NCI-H2107 treated with DMSO at 0.1 percent for 48 hours (cell line): Measurements from ENCODE around the gene FCER2.

Source experiments
- DNase-seq: peaks from one replicate; lab custom pipeline; 2025; ENCODE audit not compliant: unreplicated experiment; lab: John Stamatoyannopoulos, UW

FCER2 gene

DNA sequence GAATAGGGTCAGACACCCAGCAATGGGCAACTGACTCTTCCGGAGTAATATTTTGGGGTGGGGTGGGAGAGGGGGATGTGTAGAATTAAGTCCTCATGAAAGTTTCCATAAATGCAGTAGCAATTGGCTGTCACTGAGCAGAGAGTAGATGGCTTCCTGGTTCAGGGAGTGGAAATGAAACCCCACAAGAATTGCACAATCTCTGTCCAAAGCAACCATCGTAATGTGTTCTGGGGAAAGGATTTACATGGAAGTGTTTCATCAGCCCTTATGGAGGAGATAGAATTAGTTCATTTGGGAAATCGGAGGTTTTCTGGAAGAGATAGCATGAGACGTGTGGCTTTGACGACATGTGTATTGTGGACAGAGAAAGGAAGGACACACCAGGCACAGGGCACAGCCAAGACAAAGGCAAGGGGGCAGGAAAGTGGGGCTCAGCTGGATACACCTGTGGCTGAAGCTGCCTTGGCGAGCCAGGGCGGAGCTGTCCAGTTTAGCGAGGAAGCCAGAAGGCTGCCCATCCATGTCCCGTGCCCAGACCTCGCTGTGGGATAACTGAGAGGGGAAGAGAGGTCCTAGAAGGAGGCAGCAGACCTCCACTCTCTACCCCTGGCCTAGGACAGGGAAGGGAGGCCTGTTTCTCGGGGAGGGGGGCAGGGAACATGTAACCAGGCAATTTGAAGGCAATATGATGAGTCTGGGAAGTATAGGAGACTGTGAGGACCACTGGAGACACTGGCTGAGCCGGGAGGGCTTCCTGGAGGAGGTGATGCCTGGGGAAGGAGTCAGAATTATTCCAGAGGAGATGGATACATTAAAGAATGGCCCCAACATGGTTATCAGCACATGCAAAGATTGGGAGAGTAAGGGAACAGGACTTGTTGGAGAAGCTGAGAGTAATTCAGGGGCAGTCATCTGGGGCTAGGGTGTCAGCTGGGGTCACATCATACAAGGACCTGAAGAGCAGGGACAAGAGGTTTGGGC lies 32.6 kb upstream of the FCER2 start:
- DNase-seq, result no peak

DNA sequence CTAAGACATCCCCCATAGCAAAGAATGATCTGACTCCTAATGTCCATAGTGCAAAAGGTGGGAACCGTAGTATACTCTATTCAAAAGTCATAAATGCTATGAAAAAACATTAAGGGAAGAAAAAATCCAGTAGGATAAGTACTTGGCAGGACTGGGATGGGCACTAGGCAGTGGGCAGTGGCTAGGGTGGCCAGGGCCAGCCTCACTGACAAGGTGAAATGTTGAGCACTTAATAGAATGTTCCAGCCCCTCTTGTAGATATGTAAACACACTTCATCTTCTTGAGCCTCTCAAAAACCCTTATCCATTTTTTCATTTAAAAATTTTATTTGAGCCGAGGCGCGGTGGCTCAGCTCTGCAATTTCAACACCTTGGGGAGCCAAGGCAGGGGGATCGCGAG lies 31.4 kb upstream of the FCER2 start:
- DNase-seq, result no peak

DNA sequence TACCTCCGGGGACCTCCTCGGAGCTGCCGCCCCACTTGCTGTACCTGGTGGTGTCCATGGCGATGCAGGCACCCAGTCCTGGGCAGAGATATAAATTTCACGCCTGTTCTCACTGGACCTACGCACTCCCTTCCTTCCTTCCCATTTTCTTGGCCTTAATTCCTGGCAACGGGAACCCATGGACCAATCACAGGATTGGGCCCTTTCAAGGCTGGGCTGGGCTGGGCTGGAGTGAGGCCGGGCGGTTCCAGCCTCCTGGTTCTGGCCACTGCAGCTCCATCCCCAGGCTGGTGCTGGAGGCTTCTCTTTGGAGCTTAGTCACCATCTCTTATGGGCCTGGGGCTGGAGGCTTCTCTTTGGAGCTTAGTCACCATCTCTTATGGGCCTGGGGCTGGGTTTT lies 30.1 kb upstream of the FCER2 start, which contains the start of gene CLEC4G:
Gene CLEC4G, minus strand, starts transcription at position 66 of the 400 bp plus-strand sequence. Its CDS starts 8 bp downstream, at position 58.
- no peak for DNase-seq

DNA sequence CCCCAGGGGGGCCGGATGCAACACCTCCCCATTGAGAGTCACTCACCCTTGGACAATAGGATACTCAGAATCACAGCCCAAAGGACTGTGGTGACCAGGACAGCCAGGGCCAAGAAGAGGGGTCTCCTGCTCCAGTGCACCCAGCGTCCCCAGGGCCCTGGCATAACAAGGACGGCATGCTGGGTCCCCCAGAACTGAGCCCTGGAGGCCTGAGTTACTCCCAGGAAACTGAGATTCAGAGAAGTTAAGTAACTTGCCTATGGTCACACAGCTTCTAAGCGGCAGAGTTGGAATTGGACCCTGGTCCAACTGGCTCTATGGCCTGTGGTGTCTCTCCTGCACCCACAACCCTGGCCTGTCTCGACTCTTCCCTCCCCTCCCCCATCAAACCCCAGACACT lies 29.7 kb upstream of the FCER2 start:
- DNase-seq, result no peak

DNA sequence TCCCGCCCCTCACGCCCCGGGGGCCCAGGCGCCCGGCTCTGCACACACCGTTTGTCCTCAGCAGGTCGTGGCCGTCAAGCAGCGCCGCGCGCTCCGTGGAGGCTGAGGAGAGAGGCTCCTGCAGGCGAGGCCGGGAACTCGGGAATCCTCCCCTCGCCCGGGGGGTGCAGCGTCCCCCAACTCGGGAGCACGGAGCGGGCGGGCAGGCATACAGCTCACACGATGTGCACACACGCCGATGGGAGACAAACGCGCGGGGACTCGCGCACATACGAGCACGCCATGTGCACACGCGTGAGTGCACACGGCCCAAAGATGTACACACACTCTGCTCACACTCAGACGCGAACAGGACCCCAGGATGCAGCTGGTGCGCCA lies 29.3 kb upstream of the FCER2 start:
- no peak for DNase-seq

DNA sequence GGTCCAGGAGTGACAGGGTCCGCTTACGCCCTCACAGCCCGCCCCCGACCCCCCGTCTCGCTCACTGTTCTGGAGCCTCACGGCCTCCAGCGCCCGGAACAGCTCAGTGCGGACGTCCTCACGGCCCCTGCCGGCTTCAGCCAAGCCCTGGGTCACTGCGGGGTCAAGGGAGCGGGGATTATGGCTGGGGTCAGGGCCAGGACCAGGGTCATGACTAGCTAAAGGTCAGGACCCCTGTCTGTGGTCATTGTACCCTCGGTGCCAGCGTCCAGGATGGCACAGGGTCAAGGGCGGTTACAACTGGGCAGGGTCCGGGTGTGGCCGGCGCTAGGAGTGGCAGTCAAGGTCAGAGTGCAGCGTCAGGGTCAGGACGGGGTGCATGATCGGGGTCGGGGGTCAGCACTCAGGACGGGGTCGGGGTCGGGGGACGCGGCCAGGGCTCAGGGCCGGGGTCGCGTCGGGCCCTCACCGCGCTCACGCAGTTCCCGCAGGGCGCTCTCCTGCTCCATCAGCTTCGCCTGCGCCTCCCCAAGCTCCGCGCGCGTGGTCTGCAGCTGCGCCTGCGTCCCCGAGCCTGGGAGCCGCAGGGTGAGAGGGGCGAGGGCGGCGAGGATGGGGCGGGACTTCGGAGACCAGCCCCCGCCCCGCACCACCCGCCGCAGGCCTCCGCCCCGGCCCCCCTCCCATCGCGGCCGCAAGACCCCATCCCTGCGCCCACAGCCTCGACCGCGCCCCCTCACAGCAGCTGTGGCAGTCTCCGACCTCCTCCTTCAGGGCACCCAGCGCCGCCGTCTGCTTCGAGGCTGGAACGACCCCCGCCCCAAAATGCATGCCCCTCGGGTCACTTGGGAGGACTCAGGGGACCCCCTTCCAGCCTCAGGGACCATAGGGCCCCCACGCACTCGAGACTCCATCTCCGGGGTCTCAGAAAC lies 28.6 kb upstream of the FCER2 start:
- DNase-seq, result no peak

DNA sequence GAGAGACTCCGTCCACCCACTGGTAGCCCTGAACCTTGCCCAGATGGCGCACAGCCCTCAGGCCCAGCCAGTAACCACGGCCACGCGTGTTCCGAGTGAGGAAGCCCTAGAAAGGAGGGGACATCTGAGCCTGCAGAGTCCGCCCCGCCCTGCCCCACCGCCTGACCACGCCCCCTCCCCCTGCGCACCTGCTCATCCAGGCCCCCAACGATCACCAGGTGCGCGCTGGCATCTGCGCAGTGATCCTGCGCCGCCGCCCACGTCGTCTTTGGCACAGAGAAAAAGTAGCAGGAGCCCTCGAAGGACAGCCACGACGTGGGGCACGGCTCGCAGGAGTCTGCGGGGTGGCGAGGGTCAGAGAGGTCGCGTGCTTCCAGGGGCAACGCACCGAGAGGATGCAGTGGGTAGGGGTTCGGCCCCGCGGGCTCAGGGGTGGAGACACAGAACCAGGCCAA lies 27.9 kb upstream of the FCER2 start:
- no peak for DNase-seq

DNA sequence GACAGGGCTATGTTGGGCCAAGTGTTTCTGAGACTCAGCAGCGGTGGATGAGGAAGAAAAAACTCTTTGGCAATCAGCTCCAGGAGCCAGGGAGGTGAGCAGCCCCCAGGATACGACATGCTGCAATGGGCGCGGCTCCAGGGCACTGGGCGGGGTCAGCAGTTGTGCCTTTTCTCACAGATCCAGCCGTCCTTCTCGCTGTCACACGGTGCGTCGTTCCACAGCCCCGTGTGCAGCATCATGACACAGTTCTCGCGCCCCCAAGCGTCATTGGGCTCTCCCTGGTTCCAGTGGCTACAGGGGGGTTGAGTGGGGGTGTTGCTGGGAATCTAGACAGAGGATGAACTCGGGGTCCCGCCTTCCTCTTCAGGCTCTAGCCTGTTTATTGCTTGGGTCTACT lies 27.3 kb upstream of the FCER2 start:
- DNase-seq, result no peak

DNA sequence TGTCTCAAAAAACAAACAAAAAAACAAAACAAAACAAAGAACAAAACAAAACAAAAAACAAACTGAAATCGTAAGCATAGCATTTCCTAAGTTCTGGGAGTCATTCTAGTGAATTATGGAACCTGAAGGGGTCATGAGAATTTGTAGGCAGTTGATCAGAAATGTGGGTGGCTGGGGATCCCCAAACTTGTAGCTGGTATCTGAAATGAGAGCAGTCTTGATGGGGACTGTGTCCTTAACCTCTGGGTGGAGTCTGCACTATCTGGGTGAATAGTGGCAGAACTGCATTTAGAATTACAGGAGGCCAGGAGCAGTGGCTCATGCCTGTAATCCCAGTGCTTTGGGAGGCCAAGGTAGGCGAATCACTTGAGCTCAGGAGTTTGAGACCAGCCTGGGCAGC lies 23.9 kb upstream of the FCER2 start:
- DNase-seq, result no peak

DNA sequence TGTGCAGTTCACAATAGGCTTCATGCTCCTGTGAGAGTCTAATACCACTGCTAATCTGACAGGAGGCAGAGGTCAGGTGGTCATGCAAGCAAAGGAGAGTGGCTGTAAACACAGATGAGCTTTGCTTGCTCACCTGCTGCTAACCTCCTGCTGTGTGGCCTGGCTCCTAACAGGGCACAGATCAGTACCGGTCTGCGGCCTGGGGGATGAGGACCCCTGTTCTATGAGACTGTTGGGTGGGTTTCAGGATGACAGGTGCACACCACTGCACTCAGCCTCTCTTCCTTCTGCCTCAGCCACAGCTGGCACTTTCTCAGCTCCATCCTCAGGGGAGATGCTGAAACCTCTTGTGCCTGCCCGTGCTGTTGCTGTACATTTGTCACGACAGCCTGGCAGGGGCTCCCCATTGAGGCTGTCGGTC lies 20.3 kb upstream of the FCER2 start:
- DNase-seq, result no peak

DNA sequence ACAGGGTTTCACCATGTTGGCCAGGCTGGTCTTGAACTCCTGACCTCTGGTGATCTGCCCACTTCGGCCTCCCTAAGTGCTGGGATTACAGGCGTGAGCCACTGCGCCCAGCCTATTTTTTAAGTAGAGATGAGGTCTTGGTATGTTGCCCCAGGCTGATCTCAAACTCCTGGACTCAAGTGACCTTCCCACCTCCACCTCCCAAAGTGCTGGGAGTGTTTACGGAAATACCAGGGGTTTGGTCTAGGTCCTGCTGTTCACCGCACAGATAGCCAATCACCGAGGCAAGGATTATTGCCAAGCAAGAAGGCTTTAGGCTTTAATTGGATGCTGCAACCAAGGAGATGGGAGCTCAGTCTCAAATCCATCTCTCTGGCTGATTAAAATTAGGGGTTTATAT lies 18.4 kb upstream of the FCER2 start:
- DNase-seq, result no peak

DNA sequence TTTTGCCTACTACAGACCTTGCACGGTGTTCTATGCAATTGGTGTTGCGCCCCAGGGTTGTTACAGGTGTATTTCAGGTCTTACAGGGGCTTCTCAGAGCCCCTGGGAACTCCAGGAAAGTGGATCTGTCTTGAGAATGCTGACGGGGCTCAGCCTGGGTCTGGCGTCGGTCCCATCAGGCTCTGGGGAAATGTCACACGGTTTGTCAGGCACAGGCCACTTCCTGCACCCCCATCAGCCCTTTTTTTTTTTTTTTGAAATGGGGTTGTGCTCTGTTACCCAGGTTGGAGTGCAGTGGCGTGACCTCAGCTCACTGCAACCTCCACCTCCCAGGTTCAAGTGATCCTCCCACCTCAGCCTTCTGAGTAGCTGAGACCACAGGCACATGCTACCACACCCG lies 16.7 kb upstream of the FCER2 start:
- DNase-seq, result no peak

DNA sequence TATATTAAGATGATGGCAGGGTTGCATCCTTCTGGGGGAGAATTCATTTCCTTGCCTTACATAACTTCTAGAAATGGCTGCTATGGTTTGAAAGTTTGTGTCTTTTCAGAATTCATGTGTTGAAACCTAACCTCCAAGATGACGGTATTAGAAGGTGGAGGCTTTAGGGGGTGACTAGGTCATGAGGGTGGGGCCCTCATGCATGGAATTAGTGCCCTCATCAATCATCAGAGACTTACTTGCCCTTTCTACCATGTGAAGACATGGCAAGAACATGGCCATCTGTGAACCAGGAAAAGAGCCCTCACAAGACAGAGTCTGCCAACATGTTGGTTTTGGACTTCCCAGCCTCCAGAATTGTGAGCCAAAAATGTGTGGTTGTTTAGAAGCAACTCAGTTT lies 14.8 kb upstream of the FCER2 start:
- no peak for DNase-seq

DNA sequence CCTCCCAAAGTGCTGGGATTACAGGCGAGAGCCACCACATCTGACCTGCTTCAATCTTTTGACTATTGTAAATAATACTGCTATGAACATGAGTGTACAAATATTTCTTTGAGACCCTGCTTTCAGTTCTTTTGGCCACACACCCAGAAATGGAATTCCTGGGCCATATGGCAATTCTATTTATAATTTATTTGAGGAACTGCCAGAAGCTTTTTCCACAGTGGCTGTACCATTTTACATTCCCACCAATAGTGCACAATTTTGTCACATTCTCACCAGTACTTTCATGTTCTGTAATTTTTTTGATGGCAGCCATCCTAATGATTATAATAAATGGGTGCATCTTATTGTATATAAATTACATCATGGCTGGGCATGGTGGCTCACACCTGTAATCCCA lies 13.7 kb upstream of the FCER2 start:
- no peak for DNase-seq

DNA sequence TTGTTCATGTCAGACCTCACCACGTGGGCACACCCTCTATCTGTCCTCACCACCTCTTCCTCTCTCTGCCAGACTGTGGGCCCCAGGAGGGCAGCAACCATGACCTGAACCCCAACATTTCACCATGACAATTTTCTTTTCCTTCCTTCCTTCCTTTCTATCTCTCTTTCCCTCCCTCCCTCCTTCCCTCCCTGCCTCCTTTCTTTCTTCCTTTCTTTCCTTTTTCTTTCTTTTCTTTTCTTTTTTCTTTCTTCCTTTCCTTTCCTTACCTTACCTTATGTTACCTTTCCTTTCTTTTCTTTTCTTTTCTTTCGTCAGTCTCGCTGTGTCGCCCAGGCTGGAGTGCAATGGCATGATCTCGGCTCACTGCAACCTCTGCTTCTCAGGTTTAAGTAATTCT lies 8.7 kb upstream of the FCER2 start:
- no peak for DNase-seq

DNA sequence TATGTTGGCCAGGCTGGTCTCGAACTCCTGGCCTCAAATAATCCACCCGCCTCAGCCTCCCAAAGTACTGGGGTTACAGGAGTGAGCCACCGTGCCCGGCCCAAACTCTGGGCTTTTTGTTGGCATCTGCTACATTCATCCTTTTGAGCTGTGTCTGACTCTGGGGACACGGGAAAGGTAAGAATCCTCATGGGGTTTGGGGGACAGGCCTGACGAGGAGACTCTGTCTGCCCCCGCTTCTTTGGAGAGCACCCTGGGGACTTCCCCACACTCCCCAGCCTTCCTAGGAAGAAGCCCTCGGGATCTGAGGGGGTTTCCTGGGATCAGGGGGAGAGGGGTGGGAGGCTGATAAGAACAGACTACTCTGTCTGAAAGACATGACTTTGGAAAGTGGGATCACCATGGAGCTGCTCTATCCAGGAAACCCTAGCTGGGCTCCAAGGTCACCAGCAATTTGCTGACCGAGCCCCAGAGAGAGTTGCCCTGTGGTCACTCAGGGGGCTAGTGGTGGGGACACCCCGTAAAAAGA lies 8.1 kb upstream of the FCER2 start:
- DNase-seq, result no peak

DNA sequence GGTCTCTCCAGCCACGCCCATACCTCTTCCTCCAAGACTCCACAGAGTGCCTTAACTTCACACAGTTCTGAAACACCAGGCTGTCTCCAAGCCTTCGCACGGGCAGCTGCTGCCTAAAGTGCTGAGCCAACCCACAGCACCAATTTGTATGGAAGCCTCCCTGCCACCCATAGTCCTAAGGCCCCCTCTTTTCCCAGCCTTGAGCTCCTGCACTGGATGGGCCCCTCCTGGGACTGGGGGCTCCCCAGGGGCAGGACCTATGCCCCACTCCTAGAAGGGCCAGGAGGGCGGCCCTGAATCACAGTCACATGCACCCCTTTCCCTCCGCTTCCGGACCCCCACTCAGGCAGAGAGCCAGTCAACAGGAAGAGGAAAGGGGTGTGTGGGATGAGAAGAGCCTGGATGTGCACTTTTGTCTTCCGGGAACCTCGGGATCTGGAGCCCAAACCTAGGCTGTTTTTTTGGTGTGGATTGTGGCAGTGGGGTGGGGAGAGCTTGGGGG lies 5.1 kb upstream of the FCER2 start:
- DNase-seq, result no peak

DNA sequence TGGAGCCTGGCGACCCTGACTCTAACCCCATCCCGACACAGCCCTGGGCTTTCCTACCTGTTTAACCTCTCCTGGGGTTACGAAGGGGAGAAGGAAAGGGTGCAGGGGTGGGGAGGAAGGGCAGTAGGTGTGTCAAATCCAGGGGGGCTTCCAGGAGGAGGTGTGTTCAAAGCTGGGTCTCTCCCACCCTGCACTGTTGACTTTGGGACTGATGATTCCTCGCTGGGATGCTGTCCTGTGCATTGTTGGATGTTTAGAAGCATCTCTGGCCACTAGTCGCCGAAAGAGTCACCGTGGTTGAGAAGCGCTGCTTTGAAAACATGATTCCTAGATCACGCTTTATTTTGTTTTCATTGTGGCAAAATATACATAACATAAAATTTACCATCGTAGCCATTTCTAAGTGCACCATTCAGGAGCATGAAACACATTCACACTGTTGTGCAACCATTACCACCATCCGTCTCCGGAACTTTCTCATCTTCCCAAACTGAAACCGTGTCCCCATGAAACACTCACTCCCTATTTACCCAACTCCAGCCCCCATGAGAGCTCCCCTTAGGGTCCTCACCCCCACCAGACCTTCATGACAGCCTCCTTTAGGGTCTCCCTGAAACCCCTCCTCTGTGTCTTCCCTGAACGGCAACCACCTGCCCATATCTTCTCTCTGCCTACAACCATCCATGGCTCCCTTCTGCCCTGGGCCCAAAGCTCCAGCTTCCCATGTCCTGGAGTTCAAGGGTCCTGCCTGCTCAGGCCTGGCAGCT lies 4.4 kb upstream of the FCER2 start:
- DNase-seq, result no peak

DNA sequence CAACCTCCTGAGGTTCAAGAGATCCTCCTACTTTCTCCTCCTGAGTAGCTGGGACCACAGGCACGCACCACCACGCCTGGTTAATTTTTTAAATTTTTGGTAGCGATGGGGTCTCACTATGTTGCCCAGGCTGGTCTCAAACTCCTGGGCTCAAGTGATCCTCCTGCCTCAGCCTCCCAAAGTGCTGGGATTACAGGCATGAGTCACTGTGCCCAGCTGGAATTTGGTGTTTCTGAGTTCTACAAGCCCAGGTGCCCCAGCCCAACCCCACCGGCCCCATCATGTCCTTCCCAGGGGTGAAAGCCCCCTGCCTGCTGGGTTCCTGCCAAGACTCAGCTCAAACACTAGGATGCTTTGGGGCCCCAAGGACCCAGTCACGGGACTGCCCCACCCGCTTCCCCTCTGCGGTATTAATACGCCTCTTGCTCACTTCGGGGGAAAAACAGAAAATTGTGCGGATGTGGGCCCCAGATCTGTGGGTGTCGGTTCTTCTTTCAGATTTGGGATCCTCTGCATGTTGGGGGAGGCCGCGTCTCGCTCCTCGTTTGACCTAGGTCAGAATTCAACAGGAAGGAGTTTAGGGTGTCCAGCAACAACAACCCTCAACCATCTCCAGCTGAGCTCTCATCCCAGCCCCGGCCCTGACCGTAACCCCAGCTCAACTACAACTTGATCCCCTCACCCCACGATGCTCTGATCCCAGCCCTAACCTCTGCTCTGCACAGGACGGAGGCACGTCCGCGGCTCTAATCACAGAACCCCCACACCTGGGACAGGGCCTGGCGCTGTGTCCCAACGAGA lies 3.7 kb upstream of the FCER2 start:
- no peak for DNase-seq
